NCI-H345 (cell line): Measurements from ENCODE around the gene GLIS1.

ENCODE experiments used
- DNase-seq: peaks from one replicate; lab custom pipeline; 2025; lab: John Stamatoyannopoulos, UW

GLIS1 gene

DNA sequence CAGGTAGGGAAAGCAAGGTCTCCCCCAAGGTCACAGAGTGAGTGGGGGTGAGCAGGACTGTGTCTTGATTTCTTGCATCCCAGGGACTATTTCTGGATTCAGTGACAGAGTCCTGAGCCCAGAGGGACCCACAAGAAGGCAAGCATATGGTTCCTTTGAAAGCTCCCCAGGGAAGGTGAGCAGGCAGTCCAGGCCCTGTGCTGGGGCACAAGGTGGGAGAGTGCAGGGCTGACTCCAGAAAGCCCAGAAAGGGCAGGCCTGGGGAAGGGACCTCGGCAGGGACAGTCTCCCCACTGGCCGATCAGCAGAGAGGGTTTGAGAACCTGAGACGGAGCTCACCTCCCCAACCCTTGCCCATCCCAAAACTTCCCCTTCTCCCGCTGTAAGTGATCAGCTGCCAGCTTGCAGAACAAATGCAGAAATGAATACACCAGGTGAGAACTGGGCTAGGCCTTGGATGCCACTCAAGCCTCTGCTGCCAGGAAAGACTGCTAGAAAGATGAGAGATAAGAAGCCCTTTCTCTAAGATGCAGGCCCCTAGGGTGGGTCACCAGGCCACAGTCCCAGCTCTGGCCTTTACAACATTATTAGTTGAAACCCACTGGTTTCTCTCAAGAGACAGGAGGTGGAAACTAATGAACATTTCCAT, 121.0 kb downstream of the GLIS1 start:
- no peak for DNase-seq

DNA sequence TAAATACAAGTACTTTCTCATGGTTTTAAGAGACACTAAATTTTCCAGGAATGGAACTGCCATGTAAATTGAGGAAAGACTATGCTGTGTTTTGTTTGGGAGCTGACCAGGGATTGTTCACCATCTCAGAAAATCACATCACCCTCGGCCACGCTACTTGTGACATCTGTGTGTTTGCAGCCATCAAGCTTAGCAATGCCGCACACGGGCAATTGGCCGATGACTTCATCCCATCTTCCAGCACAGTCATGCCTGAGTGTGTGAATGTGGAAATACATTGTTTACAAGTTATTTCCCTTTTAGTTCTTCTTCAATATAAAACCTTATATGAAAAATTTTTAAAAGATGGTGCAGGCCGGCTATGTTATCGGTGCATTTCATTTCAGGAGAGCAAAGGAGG, 121.6 kb downstream of the GLIS1 start:
- no peak for DNase-seq

DNA sequence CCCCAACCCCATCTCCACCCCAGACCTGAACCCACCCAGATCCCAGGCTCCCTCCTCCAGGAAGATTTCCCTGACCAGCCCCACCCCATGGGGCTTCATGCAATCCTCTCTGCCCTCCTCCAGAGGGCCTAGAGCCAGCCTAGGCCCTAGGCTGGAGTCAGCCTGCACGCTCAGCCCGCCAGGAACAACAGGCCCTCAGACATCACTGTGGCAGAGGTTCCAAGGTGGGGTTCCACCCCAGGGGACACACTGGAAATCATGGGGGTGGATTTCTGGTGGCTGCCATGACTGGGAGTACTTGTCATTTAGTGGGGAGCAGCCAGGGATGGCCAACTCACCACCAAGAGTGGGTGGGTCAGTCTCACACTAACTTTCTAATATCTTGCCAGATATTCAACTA, 122.0 kb downstream of the GLIS1 start:
- no peak for DNase-seq

DNA sequence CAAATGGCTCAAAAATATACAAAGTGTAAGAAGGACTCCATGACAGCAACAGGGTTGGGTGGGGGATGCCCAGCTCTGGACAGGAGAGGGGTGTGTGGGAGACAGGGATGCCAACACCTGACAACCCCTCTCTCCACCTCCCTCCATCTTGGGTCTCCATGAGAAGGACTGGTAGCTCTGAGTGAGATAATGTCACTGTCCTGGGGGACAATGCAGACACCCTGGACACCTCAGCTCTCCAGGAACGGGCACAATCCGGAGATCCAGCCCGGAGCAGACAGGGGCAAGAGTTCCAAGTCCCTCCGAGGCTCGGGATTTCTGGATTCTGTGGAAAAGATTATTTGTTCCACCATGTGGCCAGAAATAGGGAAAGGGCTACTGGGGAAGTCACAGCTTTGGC, 122.5 kb downstream of the GLIS1 start:
- DNase-seq, result no peak

DNA sequence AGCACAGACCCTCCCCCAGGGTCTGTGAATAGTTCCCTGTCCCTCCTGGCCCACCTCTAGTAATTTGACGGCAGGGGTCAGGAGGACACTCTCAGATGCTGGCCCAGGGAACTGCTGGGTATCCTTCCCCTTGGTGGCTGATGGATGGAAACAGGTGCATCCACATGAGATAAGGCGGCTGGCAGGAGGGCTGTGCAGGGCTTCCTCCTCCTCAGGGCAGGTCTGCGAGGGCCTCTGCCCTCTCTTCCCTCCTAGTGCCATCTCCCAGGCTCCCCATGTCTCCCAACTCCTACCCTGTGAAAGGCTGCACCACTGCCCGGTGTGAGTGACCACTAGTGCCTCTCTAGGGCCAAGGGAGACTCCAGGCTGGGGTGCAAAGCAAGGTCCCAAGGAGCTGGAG, 123.9 kb downstream of the GLIS1 start:
- DNase-seq, result no peak

DNA sequence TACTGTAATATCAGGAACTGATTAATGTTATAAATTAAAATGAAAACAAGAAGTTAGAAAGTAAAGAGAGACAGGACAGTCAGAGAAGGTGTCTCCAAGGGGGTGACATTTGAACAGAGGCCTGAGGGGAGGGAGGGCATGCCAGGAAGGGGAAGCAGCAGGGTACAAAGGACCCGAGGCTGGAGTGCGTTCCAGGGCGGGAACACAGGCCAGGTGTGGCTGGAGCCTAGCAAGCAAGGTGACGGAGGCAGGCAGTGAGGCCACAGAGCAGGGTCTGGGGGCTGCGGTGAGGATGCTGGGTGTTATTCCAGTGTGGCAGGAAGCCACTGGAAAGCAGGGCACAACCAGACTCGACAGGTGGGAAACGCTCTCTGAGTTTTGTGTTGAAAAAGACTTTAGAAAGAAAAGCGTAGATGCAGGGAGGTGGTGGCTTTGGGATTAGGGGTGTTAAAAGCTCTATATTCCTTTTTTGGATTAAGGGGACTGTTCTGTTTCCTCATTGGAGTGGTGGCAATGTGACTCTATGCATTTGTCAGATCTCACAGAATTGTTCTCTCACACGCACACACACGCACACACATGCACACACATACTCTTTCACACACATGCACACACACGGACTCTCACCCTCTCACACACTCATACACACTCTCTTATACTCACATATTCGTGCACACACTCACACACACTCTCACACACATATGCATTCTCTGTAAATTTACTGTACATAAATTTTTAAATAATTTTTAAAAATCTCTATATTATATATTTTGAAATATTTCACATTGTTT, 124.5 kb downstream of the GLIS1 start:
- no peak for DNase-seq

DNA sequence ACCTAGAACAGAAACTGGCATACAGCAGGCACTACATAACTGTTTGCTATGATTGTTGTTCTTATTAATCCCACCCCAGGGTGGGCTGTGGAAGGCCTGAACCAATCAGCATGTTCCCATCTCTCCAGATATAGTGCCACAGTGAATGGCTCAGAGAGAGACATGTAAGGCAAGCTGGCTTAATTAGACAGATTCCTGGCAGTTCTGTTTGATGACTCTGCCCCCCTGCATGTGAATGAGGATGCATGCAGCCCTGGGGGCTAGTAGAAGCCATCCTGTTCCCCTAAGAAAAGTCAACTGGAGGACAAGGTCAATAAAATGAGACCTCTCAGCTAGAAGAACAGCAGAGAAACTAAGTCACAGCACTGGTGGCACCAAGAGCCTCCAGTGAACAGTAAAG, 130.3 kb downstream of the GLIS1 start:
- DNase-seq, result no peak

DNA sequence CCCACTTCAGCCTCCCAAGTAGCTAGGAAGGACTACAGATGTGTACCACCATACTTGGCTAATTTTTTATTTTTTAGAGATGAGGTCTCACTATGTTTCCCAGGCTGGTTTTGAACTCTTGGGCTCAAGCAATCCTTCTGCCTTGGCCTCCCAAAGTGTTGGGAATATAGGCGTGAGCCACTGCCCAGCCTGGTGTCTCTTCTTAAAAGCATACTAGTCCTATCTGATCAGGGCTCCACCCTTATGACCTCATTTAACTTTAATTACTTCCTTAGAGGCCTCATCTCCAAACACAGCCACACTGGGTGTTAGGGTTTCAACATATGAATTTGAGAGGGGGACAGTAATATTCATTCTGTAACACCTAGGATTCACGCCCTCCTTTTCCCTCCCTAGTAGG, 130.9 kb downstream of the GLIS1 start:
- no peak for DNase-seq

DNA sequence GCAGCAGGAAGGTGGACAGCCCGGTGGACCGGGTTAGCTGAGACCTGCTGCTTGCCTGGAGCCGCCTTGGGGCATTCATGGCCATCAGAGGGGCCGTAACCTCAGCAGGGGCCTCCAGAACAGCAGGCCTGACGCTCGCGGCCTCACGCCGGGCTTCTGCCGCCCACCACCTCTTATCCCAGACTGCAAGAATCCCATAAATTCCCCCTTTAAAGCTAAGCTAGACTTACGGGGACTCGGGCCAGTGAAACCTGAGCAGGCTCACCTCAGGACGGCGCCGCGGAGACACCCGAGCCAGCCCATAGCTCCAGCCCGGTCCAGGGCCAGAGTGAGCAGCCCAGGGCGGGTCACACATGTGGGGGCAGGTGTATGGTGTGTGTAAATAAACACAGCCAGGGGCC, 132.3 kb downstream of the GLIS1 start:
- DNase-seq, result no peak

DNA sequence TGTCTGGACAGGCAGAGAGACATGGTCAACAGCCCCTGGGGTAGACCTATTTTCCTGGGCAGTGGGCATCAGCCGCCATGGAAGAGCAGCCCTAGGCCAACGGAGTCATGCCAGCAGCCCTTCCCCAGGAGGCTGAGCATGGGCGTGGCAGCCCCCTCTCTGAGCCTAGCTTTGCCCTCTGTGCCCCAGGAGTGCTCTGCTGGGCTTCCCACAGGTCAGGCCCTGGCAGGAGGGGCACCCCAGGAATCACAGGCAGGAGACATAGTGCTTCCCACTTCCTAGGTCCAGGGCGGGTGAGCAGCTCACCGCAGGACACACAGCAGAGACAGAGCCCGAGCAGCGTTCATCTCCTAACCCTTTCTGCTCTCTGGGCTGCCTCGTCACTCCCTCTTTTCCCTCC, 132.8 kb downstream of the GLIS1 start:
- no peak for DNase-seq

DNA sequence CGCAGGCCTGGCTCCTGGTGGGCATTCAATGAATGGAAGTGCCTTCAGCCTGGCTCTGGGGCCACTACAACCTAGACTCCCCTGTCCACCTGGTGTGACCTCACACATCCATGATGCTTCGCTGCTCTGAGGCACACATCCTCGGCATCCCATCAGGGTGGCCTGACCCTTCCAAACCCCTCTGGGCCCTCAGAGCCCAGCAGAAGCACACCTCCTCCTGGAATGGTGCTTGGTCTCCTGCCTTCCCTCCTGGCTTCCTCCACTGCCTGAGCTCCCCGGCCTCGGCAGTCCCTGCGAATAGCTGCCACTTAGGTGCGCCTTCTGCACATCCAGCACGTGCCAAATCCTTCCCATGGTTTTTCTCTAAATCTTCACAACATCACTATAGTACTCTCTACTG, 133.8 kb downstream of the GLIS1 start:
- no peak for DNase-seq

DNA sequence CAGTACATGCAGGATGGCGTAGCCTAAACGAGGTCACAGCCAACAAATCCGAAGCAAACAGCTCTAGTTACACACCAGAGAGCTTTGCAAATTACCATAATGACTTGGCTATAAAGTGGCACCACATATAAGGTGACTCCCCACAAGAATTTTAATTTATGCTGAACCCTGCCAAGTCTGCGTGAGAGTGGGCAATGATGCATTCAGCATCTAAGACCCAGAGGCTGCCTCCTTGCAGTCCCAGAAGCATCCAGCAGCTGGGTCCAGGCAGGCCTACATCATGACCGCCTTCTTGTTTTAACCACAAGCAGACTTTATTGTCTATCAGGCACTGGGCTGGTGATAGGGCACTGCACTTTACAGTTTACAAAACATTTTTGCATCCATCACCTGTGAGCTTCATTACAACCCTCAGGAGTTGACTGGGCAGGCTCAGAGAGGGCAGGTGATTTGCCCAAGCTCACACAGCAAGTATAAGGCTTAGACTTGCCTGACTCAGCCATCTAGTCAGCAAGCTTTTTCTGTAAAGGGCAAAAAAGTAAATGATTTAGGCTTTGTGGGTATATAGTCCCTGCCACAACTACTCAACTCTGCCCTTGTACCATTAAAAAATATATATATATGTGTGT, 134.6 kb downstream of the GLIS1 start:
- DNase-seq, result no peak

DNA sequence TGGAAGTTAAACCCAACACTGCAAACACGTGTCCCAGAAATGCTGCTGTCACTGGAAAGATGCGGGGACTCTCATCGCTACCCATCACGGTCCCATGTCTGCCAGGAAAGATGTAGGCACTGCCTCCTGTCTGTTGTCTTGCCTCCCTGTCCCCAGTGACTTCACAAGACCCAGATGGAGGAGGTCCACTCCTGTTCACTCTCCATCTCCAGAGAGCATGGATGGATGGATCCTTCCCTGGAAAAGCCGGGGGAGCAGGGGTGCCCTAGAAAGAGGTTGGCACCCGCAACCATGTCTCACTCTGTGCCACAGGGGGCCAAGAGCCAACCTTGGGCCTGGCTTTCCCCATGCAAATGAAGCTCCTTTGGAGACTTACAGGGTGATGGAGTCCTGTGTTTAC, 135.5 kb downstream of the GLIS1 start:
- no peak for DNase-seq

DNA sequence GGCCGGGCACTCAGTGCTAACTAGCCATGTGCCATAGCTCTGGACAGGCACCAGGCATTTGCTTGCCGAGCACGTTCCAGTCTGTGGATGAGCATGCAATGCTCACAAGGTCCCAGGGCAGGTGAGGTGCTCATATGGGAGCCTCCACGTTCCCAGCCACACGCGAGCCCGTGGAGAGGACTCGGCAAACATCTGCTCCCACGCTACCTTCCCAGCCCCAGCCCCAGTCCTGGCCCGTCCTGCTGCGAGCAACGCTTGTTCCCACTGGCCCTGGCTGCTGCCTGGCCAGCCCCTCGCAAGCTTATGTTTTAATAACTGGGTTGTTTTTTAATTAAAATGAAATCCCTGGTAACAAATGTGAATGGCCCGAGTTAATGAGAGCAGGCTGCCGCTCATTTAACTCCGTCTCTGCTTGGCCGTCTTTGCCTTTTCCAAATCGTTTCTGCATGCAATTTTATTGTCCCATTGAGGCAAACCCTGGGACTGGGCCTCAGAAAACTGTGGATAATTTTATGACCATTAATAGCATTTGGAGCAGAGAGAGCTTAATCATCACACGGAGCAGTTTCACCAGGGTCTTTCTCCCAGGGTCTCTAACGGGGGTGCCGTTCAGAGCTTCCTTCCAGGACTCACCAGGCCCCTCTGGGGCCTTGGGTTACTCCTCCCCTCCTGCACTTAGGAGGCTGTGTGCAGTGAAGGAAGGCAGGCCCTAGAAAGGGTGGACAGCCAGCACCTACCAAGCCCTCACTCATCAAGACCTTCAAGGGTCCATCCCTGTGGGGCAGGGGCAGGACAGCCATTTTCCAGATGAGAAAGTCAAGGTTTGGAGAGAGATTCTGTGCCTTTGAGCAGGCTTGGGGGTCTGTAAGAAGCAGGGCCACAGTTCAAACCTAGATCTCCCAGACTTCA, 136.8 kb downstream of the GLIS1 start:
- DNase-seq, result no peak

DNA sequence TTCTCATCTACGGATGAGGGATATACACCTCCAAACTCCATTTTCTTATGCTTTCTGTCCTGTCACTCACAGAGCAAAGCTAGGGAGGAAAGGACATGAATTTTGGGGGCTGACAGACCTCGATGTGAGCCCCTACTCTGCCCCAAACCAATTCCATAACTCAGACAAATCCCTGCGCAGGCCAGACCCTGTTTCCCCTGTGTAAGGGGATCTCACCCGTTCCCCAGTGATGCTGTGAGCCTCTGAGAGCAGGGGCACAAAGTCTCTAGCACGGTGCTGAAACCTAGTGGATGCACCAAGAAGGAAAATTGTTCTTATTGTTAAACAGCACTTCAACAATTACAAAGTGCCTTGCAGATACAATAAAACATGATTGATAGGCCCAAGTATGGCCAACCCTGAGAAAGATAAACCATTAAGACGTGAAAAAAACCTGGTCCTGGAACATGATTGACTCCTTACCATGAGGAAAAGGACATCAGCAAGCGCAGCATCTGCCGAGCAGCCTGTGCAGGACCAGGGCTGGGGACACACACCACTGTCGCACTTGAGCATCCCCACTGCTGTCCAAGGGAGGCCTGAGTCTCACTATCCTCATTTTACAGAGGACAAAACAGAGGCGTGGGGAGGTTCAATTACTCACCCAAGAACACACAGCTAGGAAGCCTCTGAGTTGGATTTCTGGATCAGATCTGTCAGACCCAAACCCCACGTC, 137.8 kb downstream of the GLIS1 start:
- DNase-seq, result no peak

DNA sequence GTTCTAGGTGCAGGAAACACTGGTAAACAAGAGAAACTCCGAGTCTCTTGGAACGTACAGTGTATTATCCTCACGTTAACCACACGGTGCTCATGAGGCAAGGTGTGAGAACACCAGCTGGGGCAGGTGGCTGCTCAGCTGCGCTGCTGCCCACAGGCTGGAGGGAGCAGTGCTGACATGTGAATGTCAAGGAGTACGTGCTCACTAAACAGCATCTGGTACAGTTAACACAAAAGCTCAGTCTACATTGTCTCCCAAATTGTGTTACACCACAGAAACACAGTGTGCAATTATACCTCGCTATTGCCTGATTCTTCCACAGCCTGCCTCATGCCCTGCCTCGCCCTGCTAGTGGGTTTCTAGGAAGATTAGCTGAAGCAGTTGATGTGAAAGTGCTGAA, 138.4 kb downstream of the GLIS1 start:
- DNase-seq, result no peak

DNA sequence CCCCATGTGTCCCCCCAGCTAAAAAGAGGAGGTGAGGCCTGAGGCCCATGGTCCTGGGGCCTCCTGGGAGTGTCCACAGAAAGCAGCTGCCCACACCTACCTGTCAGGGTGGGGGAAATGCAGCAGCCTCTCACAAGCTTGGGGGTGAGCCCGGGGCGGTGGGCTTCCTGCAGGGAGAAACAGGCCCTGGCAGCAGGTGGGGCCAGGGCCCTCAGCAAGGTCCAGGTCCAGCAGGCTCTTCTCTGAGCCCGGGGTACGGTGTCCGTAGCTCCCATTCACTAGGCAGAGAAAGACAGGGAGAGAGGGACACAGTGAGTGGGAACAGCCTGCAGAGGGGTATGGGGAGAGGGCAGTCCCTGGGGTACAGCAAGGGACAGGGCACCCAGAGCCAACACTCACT, 139.0 kb downstream of the GLIS1 start:
- no peak for DNase-seq

DNA sequence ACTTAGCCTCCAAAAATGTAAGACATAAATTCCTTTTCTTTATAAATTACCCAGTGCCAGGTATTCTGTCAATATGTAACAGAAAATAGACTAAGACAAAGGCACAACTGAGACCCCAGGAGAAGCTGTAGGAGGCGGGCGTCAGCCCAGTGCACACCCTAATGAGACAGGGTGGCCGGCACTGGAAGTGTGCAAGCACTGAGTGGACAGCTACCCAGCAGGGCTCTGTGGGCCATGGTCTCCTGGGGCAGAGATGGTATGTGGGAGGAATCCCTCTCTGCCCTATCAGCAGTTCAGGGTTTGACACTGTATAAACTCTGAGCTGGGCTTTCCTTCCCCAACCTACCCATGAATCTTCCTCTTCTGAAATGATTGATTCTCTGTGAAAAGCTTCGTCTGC, 139.5 kb downstream of the GLIS1 start:
- no peak for DNase-seq

DNA sequence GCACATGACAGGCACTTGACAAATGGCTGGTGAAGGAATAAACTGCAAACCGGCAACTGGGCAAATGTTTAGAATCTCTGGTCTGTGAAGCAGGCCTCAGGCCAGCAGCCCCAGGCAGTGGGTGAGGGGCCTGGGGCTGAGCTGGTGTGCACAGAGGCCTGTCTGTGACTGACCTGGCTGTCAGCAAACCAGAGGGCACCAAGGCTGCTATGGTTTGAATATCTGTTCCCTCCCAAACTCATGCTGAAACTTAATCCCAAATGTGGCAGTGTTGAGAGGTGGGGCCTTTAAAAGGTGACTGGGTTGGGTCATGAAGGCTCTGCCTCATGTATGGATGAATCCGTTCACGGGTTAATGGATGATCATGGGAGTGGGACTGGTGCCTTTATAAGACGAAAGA, 140.0 kb downstream of the GLIS1 start:
- DNase-seq, result no peak

DNA sequence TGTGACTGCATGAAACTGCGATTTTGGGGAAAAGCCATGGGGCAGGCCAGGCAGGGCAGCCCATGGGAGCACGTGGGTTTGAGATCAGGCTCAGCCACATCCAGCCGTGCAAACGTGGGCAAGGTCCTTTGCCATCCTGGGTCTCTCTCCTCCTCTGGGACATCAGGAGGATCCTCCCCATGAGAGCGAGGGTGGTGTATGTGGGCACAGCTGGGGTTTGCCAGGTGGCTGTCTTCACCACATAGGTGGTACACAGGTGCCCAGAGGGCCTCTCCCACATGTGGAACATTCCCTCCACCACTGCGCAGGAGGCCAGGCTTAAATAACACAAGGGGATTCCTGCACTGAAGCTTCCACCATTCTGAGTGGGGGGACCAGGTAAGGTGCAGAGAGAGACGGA, 143.1 kb downstream of the GLIS1 start:
- no peak for DNase-seq

DNA sequence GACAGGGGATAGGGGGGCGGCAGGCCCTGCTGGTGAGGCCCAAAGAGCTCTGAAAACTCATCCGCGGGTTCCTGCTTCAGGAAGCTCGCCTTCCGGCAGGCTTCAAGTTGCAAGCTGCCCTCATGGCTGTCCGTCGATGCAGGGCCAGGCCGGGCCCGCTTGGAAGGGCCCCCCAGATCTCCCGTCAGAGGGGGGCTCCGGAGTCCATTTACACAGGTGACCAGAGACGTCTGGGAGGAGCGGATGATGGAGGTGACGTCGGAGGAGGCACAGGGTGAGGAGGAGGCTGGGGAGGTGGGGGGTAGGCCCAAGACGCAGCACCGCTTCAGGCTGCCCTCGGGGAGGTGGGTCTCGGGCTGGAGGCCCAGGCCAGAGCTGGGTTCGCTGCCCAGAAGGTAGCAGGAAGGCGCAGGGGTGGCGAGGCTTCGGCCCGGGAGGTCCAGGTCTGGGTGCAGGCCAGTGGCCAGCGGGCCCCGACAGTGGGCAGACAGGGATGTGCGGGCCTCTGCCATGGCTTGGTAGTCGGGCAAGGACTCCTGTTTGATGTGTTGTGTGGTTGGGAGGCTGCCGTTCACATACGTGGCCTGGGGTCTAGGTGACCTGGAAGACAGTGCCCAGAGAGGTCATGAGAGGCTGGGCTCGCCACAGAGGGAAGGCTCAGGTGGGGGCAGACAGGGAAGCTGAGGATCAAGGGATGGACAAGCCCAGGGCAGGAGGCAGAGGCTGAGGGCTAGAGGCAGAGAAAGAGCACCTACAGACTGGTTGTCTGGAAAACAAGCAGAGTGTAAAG, 144.4 kb downstream of the GLIS1 start:
- no peak for DNase-seq
